Measurements from ENCODE around the gene CLOCK. TPM values are rescaled to one million over a fixed set of nuclear protein-coding genes. Genes with fewer than 3 reads are reported as not detected.

Gene CLOCK
- total RNA-seq, 1 experiment from 2014 or later = 9.5 TPM

GRCh38 chr4:55409468-55410171 is 137.1 kb downstream of the CLOCK start:
- Mint-ChIP-seq H3K27ac (ENCODE audit: unreplicated experiment) (no peak overlapping the region), H3K27me3 (ENCODE audit: insufficient read depth, unreplicated experiment) (no peaks in the 10 kb centered on the region), H3K36me3 (ENCODE audit: insufficient read depth, unreplicated experiment) (peaks cover 50% of the 10 kb centered on the region), H3K9me3 (ENCODE audit: unreplicated experiment) (no peaks in the 10 kb centered on the region), H3K4me1 (ENCODE audit: low read depth, unreplicated experiment) (peaks cover 32% of the 10 kb centered on the region), H3K4me3 (ENCODE audit: unreplicated experiment) (no peak overlapping the region)
- POLR2A ChIA-PET = no interaction called here
- H3K4me1 ChIP-seq = peaks cover 23% of the 10 kb centered on the region
- BruUV-seq (replicated peaks) = no TSS peak
- DNase-seq = peak in 1 of 2 experiments; percentile 34
- peak in 1 of 2 experiments; percentile 42 for TF ChIP-seq CTCF (IDR thresholded peaks at IDR 0.05; ENCODE audit: insufficient read depth in 1 of 2, low read depth in 1 of 2, low read length in 1 of 2, severe bottlenecking in 1 of 2, unreplicated experiment in 1 of 2)
- intact Hi-C loops (cut with micrococcal nuclease; ENCODE audit: unreplicated experiment) = loop anchor here (1.0 to 2.0 kb wide), 4 partner anchors 27 to 327 kb away; partner anchors contain the start of gene CLOCK
- H3K36me3 ChIP-seq (ENCODE audit: control insufficient read depth, insufficient read depth, low read length) = no peaks in the 10 kb centered on the region
- H3K4me3 ChIP-seq (ENCODE audit: low read depth, low read length) = no peak overlapping the region
- no peaks in the 10 kb centered on the region for H3K27me3 ChIP-seq (replicated peaks; ENCODE audit: control insufficient read depth, insufficient read depth, low read length)
- CTCF ChIA-PET = no interaction called here
- H3K9me3 ChIP-seq = no peaks in the 10 kb centered on the region

- Mint-ChIP-seq H3K9me3 (ENCODE audit: unreplicated experiment) (no peaks in the 10 kb centered on the region), H3K36me3 (ENCODE audit: insufficient read depth, unreplicated experiment) (peaks cover 59% of the 10 kb centered on the region), H3K4me1 (ENCODE audit: low read depth, unreplicated experiment) (peaks cover 40% of the 10 kb centered on the region), H3K4me3 (ENCODE audit: unreplicated experiment) (no peak overlapping the region), H3K27ac (ENCODE audit: unreplicated experiment) (no peak overlapping the region), H3K27me3 (ENCODE audit: insufficient read depth, unreplicated experiment) (no peaks in the 10 kb centered on the region)
- ChIA-PET POLR2A (no interaction called here), CTCF (no interaction called here)
- TF ChIP-seq CTCF (IDR thresholded peaks at IDR 0.05; ENCODE audit: insufficient read depth in 1 of 2, low read depth in 1 of 2, low read length in 1 of 2, severe bottlenecking in 1 of 2, unreplicated experiment in 1 of 2) = no peak
- H3K4me1 ChIP-seq = peaks cover 30% of the 10 kb centered on the region
- intact Hi-C loops (cut with micrococcal nuclease; ENCODE audit: unreplicated experiment) = loop anchor here (2.0 kb wide), 3 partner anchors 29 to 147 kb away; partner anchors contain the start of gene CLOCK
- no peaks in the 10 kb centered on the region for H3K27me3 ChIP-seq (replicated peaks; ENCODE audit: control insufficient read depth, insufficient read depth, low read length)
- H3K36me3 ChIP-seq (ENCODE audit: control insufficient read depth, insufficient read depth, low read length) = no peaks in the 10 kb centered on the region
- BruUV-seq (replicated peaks) = no TSS peak
- H3K9me3 ChIP-seq = no peaks in the 10 kb centered on the region
- no peak overlapping the region for H3K4me3 ChIP-seq (ENCODE audit: low read depth, low read length)
- no peak for DNase-seq
These were observed 138.9 kb downstream of the CLOCK start for GRCh38 chr4:55407764-55408163.

GRCh38 chr4:55407119-55407518 is 139.6 kb downstream of the CLOCK start:
- H3K9me3 ChIP-seq = no peaks in the 10 kb centered on the region
- TF ChIP-seq CTCF (IDR thresholded peaks at IDR 0.05; ENCODE audit: insufficient read depth in 1 of 2, low read depth in 1 of 2, low read length in 1 of 2, severe bottlenecking in 1 of 2, unreplicated experiment in 1 of 2) = no peak
- Mint-ChIP-seq H3K9me3 (ENCODE audit: unreplicated experiment) (no peaks in the 10 kb centered on the region), H3K4me3 (ENCODE audit: unreplicated experiment) (no peak overlapping the region), H3K27me3 (ENCODE audit: insufficient read depth, unreplicated experiment) (no peaks in the 10 kb centered on the region), H3K36me3 (ENCODE audit: insufficient read depth, unreplicated experiment) (peaks cover 62% of the 10 kb centered on the region), H3K27ac (ENCODE audit: unreplicated experiment) (peak overlapping the region; percentile 72), H3K4me1 (ENCODE audit: low read depth, unreplicated experiment) (peaks cover 40% of the 10 kb centered on the region)
- BruUV-seq (replicated peaks) = no TSS peak
- intact Hi-C loops (cut with micrococcal nuclease; ENCODE audit: unreplicated experiment) = no loop called here
- no peak for DNase-seq
- peaks cover 30% of the 10 kb centered on the region for H3K4me1 ChIP-seq
- H3K4me3 ChIP-seq (ENCODE audit: low read depth, low read length) = no peak overlapping the region
- ChIA-PET POLR2A (no interaction called here), CTCF (no interaction called here)
- H3K27me3 ChIP-seq (replicated peaks; ENCODE audit: control insufficient read depth, insufficient read depth, low read length) = no peaks in the 10 kb centered on the region
- H3K36me3 ChIP-seq (ENCODE audit: control insufficient read depth, insufficient read depth, low read length) = no peaks in the 10 kb centered on the region
